ENCODE data around the gene TMEM245. TPM values are rescaled to one million over a fixed set of nuclear protein-coding genes. Genes with fewer than 3 reads are reported as not detected.
A peak's percentile ranks its signal among the peaks of the same experiment; 100 is the strongest.

TMEM245 gene
- total RNA-seq, 1 donor from 2014 or later, result 26.5 TPM

DNA sequence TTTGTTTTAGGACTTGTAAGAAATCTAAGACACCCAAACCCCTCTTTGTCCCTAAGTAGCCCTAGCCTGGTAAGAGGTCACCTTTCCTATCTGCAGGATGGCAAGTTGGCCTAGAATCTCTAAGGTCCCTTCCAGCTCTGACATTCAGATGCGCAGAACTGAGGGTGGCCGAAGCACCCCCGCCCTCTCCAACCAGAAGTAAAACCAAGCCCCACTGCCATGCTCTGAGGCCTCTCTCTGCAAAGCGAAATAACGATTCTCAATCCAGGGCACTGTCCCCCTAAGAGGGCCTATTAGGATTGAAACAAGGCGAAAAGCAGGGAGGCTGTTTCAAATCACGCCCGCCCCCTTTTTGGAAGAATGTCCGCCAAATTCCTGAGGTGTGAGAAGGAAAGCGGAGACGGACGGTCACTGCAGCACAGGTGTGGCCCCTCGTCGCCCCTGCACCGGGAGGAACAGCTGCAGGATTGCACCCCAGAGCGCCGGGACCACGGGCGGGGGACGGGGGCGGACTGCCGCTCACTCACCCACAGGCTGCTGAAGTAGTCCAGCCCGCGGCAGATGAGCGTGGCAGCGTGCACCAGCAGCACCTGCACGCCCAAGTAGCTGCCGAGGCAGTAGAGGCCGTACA, 824 bp downstream of the TMEM245 start:
- DNase-seq, result peak; percentile 16
- Mint-ChIP-seq H3K27me3 (ENCODE audit: unreplicated experiment) (peaks cover 4% of the 10 kb centered on the region), H3K9me3 (ENCODE audit: unreplicated experiment) (peaks cover 7% of the 10 kb centered on the region), H3K27ac (ENCODE audit: unreplicated experiment) (peak overlapping the region; percentile 72), H3K4me1 (ENCODE audit: low read depth, unreplicated experiment) (peaks cover 8% of the 10 kb centered on the region), H3K36me3 (ENCODE audit: unreplicated experiment) (no peaks in the 10 kb centered on the region), H3K4me3 (ENCODE audit: unreplicated experiment) (peak overlapping the region; percentile 95)
- TF ChIP-seq, protein P1, sequence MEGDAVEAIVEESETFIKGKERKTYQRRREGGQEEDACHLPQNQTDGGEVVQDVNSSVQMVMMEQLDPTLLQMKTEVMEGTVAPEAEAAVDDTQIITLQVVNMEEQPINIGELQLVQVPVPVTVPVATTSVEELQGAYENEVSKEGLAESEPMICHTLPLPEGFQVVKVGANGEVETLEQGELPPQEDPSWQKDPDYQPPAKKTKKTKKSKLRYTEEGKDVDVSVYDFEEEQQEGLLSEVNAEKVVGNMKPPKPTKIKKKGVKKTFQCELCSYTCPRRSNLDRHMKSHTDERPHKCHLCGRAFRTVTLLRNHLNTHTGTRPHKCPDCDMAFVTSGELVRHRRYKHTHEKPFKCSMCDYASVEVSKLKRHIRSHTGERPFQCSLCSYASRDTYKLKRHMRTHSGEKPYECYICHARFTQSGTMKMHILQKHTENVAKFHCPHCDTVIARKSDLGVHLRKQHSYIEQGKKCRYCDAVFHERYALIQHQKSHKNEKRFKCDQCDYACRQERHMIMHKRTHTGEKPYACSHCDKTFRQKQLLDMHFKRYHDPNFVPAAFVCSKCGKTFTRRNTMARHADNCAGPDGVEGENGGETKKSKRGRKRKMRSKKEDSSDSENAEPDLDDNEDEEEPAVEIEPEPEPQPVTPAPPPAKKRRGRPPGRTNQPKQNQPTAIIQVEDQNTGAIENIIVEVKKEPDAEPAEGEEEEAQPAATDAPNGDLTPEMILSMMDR (IDR thresholded peaks at IDR 0.05; ENCODE audit: partially characterized antibody, unreplicated experiment), result no peak

DNA sequence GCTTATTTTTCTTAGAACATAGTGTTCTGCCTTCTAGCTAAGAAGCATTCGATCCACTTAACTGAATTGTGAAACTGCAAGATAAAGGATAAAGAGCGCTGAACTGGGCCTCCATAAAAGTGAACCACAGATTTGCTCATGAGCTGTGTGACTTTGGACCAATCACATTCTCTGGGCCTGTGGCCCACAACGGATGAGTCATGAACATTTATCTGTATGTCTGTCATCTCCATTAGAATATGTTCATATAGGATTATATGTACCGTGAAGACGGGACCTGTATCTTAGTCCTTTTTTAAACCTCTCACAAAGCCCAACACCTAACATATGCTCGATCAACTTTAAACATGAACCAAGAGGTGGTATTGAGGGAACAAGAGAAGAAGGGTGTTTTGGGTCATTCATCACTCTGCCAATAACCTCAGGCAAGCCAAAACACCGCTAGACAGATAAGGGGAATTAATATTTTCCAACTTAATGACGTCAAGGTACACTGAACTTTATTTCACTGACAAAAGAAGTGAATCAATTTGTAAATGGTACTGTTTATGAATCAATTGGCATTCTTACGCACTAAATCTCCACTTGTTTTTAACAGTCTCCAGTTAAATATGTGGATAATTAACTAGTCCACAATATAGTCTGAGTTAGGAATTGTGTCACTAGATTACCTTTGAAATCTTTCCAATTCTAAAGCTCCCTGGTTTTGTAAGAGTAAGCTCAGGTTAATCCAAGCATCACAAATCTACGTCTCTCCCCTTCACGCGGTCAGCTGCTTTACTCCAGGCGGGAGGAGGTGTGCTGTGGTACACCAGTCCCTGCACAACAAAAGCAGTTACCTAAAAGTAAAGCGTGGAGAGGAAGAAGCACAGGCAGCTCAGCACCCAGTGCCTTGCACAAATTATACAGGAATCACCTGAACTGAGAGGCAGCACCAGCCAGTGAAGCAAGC, 1.6 kb downstream of the TMEM245 start:
- H3K27me3 Mint-ChIP-seq (ENCODE audit: unreplicated experiment), result peaks cover 4% of the 10 kb centered on the region
- H3K4me3 Mint-ChIP-seq (ENCODE audit: unreplicated experiment), result peak overlapping the region; percentile 95
- no peak for DNase-seq
- no peaks in the 10 kb centered on the region for H3K36me3 Mint-ChIP-seq (ENCODE audit: unreplicated experiment)
- H3K9me3 Mint-ChIP-seq (ENCODE audit: unreplicated experiment), result peaks cover 7% of the 10 kb centered on the region
- H3K27ac Mint-ChIP-seq (ENCODE audit: unreplicated experiment), result peak overlapping the region; percentile 72
- H3K4me1 Mint-ChIP-seq (ENCODE audit: low read depth, unreplicated experiment), result peaks cover 8% of the 10 kb centered on the region
- TF ChIP-seq, protein P1 (IDR thresholded peaks at IDR 0.05; ENCODE audit: partially characterized antibody, unreplicated experiment), result no peak

DNA sequence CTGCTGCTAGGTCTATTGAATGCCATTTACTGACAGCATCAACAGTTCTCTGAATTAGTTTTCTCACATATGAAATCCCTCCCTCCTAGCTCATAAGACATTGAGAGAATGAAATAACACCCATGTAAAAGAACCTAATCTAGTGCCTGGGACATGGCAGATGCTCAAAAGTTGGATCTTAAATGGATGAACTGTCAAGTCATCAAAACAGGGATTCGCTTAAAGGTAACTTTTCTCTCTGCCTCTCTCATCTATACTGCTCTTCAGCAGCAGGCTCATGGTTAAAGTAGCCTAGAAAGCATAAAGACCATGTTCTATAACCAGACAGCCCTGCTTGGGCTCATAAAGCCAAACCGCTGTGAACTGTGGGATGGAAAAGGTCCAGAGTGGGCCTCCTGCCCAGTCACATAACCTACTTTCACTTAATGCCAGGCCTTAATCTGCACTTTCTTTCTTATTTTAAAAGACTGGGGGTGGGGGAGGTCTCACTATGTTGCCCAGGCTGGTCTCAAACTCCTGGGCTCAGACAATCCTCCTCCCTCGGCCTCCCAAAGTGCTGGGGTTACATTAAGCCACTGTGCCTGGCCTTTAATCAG, 3.7 kb downstream of the TMEM245 start:
- no peak overlapping the region for H3K4me3 Mint-ChIP-seq (ENCODE audit: unreplicated experiment)
- TF ChIP-seq, protein P1 (IDR thresholded peaks at IDR 0.05; ENCODE audit: partially characterized antibody, unreplicated experiment), result no peak
- H3K27me3 Mint-ChIP-seq (ENCODE audit: unreplicated experiment), result peaks cover 4% of the 10 kb centered on the region
- peaks cover 7% of the 10 kb centered on the region for H3K9me3 Mint-ChIP-seq (ENCODE audit: unreplicated experiment)
- no peak overlapping the region for H3K27ac Mint-ChIP-seq (ENCODE audit: unreplicated experiment)
- peaks cover 8% of the 10 kb centered on the region for H3K4me1 Mint-ChIP-seq (ENCODE audit: low read depth, unreplicated experiment)
- H3K36me3 Mint-ChIP-seq (ENCODE audit: unreplicated experiment), result no peaks in the 10 kb centered on the region
- DNase-seq, result no peak

DNA sequence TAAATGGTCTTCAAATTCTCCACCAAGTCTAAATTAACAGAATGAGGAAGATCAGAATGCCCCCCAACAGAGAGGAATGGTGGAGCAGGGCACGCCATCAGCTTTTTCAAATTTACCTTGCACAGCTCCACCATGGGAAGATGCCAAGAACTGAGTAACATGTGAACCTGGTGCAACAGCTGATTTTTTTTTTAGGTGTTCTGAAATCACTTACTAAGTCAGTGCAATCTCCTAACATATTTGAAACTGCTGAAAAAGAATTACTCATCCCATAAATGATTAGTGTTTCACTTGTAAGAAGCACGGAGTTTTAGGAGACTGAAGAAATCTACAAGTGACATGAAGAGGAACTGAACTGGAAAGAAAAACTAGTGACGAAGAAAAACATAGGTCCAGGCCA, 5.1 kb downstream of the TMEM245 start:
- no peaks in the 10 kb centered on the region for H3K36me3 Mint-ChIP-seq (ENCODE audit: unreplicated experiment)
- H3K27ac Mint-ChIP-seq (ENCODE audit: unreplicated experiment), result no peak overlapping the region
- no peak overlapping the region for H3K4me3 Mint-ChIP-seq (ENCODE audit: unreplicated experiment)
- H3K27me3 Mint-ChIP-seq (ENCODE audit: unreplicated experiment), result peaks cover 4% of the 10 kb centered on the region
- no peak for DNase-seq
- H3K4me1 Mint-ChIP-seq (ENCODE audit: low read depth, unreplicated experiment), result peaks cover 8% of the 10 kb centered on the region
- TF ChIP-seq, protein P1 (IDR thresholded peaks at IDR 0.05; ENCODE audit: partially characterized antibody, unreplicated experiment), result no peak
- H3K9me3 Mint-ChIP-seq (ENCODE audit: unreplicated experiment), result peaks cover 7% of the 10 kb centered on the region

All from glutamatergic neuron (in vitro differentiated cells).